HUES64 (cell line): Measurements from ENCODE around the gene ATP9B.
"Not testable (repeated sequence)": the region's sequence is repeated elsewhere in the genome, so short reads cannot be mapped to it uniquely, and the experiment has no call there.

Source experiments
- H3K27ac ChIP-seq: 2 replicates; pipeline ENCODE4 v1.7.0; 2013; ENCODE audit warnings: low read depth, low read length, inconsistent platforms
- H3K27me3 ChIP-seq: 2 replicates; pipeline ENCODE4 v1.6.1; 2013; ENCODE audit warnings: mild to moderate bottlenecking, low read length; ENCODE audit not compliant: insufficient read depth
- H3K36me3 ChIP-seq: 2 replicates; pipeline ENCODE4 v1.6.1; 2013; ENCODE audit warnings: mild to moderate bottlenecking, low read length; ENCODE audit not compliant: insufficient read depth
- H3K4me1 ChIP-seq: 2 replicates; pipeline ENCODE4 v1.6.1; 2013; ENCODE audit warnings: mild to moderate bottlenecking, low read length, moderate library complexity; ENCODE audit not compliant: insufficient read depth
- H3K4me3 ChIP-seq: 2 replicates; pipeline ENCODE4 v1.5.1; 2013; ENCODE audit warnings: mild to moderate bottlenecking, low read length, moderate library complexity
- H3K9ac ChIP-seq: 2 replicates; pipeline ENCODE4 v1.6.1; 2013; ENCODE audit warnings: mild to moderate bottlenecking, low read depth, low read length
- H3K9me3 ChIP-seq: 2 replicates; pipeline ENCODE4 v1.6.1; 2013; ENCODE audit warnings: low read depth, low read length; ENCODE audit not compliant: insufficient read depth
- WGBS: fragments of 150-250, 120-280 bp; methylation state at CpG from one replicate; pipeline ENCODE4 v1.1.7; 2013; ENCODE audit warnings: missing lambda C conversion rate; 5-methylcytosine and 5-hydroxymethylcytosine counted together

The ATP9B gene

DNA sequence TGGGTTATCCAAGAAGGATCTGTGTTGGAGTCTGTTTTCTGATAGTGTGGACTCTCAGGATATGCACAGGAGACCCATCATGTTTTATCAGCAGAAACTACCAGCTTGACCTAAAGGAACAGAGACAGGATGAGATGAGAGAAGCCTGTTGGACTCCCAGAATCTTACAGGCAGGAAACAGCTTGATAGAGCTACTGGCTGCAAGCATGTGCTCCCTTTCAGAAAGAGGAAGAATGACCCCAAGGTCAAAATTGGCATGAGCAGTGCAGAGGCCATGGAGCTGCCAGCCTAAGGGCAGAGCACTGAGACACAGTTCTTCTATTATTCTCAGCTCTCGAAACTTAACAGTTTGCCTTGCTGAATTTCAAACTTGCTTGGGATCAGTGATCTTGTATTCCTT, 191.3 kb downstream of the ATP9B start:
- Histone ChIP-seq H3K27me3 (no peaks in the 10 kb centered on the region), H3K9me3 (peaks cover 5% of the 10 kb centered on the region; the same call in 1 of the 2 replicates), H3K36me3 (no peaks in the 10 kb centered on the region), H3K27ac (no peak overlapping the region), H3K4me1 (no peaks in the 10 kb centered on the region), H3K4me3 (no peak overlapping the region), H3K9ac (no peak overlapping the region)
- WGBS, result 94% methylated on average over 1 of the region's 1 CpG

DNA sequence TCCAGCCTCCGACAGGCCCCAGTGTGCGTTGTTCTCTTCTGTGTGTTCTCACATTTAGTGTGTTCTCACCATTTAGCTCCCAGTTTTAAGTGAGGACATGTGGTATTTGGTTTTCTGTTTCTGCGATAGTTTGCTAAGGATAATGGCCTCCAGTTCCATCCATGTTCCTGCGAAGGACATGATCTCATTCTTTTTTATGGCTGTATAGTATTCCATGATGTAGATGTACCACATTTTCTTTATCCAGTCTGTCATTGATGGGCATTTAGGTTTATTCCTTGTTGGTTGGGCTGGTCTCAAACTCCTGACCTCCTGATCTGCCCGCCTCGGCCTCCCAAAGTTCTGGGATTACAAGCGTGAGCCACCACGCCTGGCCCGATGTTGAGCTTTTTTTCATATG, 195.9 kb downstream of the ATP9B start:
- not testable (repeated sequence) for H3K9ac ChIP-seq, H3K27ac ChIP-seq, H3K9me3 ChIP-seq, H3K4me1 ChIP-seq, H3K36me3 ChIP-seq, H3K27me3 ChIP-seq, H3K4me3 ChIP-seq
- WGBS, result 96% methylated on average over 9 of the region's 9 CpGs

DNA sequence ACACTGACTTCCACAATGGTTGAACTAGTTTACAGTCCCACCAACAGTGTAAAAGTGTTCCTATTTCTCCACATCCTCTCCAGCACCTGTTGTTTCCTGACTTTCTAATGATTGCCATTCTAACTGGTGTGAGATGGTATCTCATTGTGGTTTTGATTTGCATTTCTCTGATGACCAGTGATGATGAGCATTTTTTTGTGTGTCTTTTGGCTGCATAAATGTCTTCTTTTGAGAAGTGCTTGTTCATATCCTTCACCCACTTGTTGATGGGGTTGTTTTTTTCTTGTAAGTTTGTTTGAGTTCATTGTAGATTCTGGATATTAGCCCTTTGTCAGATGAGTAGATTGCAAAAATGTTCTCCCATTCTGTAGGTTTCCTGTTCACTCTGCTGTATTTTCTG, 202.6 kb downstream of the ATP9B start:
- not testable (repeated sequence) for H3K9ac ChIP-seq, H3K36me3 ChIP-seq, H3K4me1 ChIP-seq, H3K9me3 ChIP-seq, H3K27ac ChIP-seq, H3K4me3 ChIP-seq, H3K27me3 ChIP-seq

DNA sequence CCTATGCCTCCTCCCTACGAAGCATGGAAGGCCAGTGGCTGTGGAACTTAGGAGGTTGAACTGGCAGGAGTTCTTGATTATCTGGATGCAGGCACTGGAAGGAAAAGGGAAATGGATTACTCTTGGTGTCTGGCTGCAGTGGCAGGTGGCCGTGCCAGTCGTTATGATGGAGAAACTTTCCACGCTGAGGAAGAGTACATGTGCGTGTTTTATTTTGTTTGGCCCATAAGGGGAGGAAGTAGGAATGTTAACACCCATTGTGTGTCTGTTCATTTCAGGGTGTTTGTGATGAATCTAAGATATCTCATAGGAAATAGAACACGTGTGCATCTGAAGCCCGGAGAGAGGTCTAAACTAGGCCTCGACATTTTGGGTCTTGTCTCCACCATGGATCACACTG, 203.7 kb downstream of the ATP9B start:
- no peak overlapping the region for H3K9ac ChIP-seq
- no peaks in the 10 kb centered on the region for H3K36me3 ChIP-seq
- 95% methylated on average over 8 of the region's 8 CpGs for WGBS
- H3K4me3 ChIP-seq, result no peak overlapping the region
- no peaks in the 10 kb centered on the region for H3K9me3 ChIP-seq
- H3K27me3 ChIP-seq, result no peaks in the 10 kb centered on the region
- H3K4me1 ChIP-seq, result peaks cover 6% of the 10 kb centered on the region
- no peak overlapping the region for H3K27ac ChIP-seq

GRCh38 chr18:79274823-79275222, 205.6 kb downstream of the ATP9B start:
- Histone ChIP-seq H3K27me3 (no peaks in the 10 kb centered on the region), H3K9ac (no peak overlapping the region), H3K27ac (no peak overlapping the region), H3K36me3 (no peaks in the 10 kb centered on the region), H3K9me3 (no peaks in the 10 kb centered on the region), H3K4me1 (peaks cover 6% of the 10 kb centered on the region), H3K4me3 (no peak overlapping the region)
- 86% methylated on average over 8 of the region's 8 CpGs for WGBS

- H3K9ac ChIP-seq, result no peak overlapping the region
- H3K4me1 ChIP-seq, result peaks cover 6% of the 10 kb centered on the region
- no peaks in the 10 kb centered on the region for H3K27me3 ChIP-seq
- 88% methylated on average over 7 of the region's 7 CpGs for WGBS
- no peak overlapping the region for H3K27ac ChIP-seq
- no peaks in the 10 kb centered on the region for H3K9me3 ChIP-seq
- H3K36me3 ChIP-seq, result no peaks in the 10 kb centered on the region
- H3K4me3 ChIP-seq, result no peak overlapping the region
Measured at GRCh38 chr18:79275461-79275860, 206.3 kb downstream of the ATP9B start.

DNA sequence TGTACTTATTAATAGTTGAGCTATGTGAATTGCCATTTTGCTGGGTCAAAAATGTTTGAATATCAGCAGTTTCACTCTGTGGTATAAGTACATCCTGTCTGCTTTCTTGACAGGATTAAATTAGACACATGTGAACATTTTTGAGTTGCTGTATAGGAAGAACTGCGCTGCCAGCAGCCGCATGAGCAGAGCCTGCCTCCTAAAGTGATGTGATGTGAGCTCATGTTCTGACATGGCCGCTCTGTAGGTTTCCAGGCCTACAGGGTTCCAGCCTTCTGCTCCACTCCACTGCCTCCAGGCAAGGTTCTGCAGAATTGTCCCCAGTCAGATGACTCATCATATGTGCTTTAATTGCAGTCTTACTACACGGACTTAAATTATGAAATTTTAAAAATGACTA, 206.8 kb downstream of the ATP9B start:
- no peaks in the 10 kb centered on the region for H3K9me3 ChIP-seq
- H3K27ac ChIP-seq, result no peak overlapping the region
- H3K36me3 ChIP-seq, result no peaks in the 10 kb centered on the region
- 91% methylated on average over 4 of the region's 4 CpGs for WGBS
- H3K9ac ChIP-seq, result no peak overlapping the region
- no peaks in the 10 kb centered on the region for H3K27me3 ChIP-seq
- peaks cover 6% of the 10 kb centered on the region for H3K4me1 ChIP-seq
- no peak overlapping the region for H3K4me3 ChIP-seq

- Histone ChIP-seq H3K27ac (no peak overlapping the region), H3K36me3 (no peaks in the 10 kb centered on the region; the same call in 1 of the 2 replicates), H3K4me1 (peaks cover 6% of the 10 kb centered on the region), H3K27me3 (no peaks in the 10 kb centered on the region), H3K9me3 (no peaks in the 10 kb centered on the region), H3K9ac (no peak overlapping the region), H3K4me3 (no peak overlapping the region)
- WGBS, result 90% methylated on average over 11 of the region's 11 CpGs
Measured at GRCh38 chr18:79278896-79279295, 209.7 kb downstream of the ATP9B start.

GRCh38 chr18:79283131-79283810, 214.1 kb downstream of the ATP9B start:
- WGBS, result 96% methylated on average over 11 of the region's 11 CpGs
- H3K9me3 ChIP-seq, result no peaks in the 10 kb centered on the region
- no peak overlapping the region for H3K27ac ChIP-seq

GRCh38 chr18:79283929-79284328, 214.7 kb downstream of the ATP9B start:
- 96% methylated on average over 4 of the region's 4 CpGs for WGBS
- Histone ChIP-seq H3K9ac (no peak overlapping the region), H3K4me3 (no peak overlapping the region), H3K27ac (no peak overlapping the region), H3K4me1 (no peaks in the 10 kb centered on the region), H3K9me3 (no peaks in the 10 kb centered on the region), H3K36me3 (no peaks in the 10 kb centered on the region; the same call in 1 of the 2 replicates), H3K27me3 (no peaks in the 10 kb centered on the region)

More at GRCh38 chr18:79283131-79283810, 214.1 kb downstream of the ATP9B start:
- H3K9ac ChIP-seq, result no peak overlapping the region
- no peak overlapping the region for H3K4me3 ChIP-seq
- no peaks in the 10 kb centered on the region for H3K4me1 ChIP-seq
- H3K27me3 ChIP-seq, result no peaks in the 10 kb centered on the region
- H3K36me3 ChIP-seq, result no peaks in the 10 kb centered on the region; the same call in 1 of the 2 replicates

DNA sequence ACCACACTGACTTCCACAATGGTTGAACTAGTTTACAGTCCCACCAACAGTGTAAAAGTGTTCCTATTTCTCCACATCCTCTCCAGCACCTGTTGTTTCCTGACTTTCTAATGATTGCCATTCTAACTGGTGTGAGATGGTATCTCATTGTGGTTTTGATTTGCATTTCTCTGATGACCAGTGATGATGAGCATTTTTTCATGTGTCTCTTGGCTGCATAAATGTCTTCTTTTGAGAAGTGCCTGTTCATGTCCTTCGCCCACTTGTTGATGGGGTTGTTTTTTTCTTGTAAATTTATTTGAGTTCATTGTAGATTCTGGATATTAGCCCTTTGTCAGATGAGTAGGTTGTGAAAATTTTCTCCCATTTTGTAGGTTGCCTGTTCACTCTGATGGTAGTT, 216.0 kb downstream of the ATP9B start:
- not testable (repeated sequence) for H3K36me3 ChIP-seq
- WGBS, result no CpG with 5 or more reads among the region's 1 CpG

GRCh38 chr18:79290409-79290808, 221.2 kb downstream of the ATP9B start:
- H3K27ac ChIP-seq, H3K4me3 ChIP-seq, H3K27me3 ChIP-seq, H3K9ac ChIP-seq, H3K4me1 ChIP-seq, H3K36me3 ChIP-seq: not testable (repeated sequence)
- WGBS, result 96% methylated on average over 15 of the region's 15 CpGs
- H3K9me3 ChIP-seq, result peaks cover 13% of the 10 kb centered on the region

More for the DNA sequence above, 216.0 kb downstream of the ATP9B start:
- not testable (repeated sequence) for H3K27ac ChIP-seq, H3K9ac ChIP-seq, H3K27me3 ChIP-seq, H3K4me3 ChIP-seq, H3K4me1 ChIP-seq, H3K9me3 ChIP-seq
